IPS DF 6.9 (cell line): ENCODE results near the gene ERP44.
"Not testable (repeated sequence)": the region's sequence is repeated elsewhere in the genome, so short reads cannot be mapped to it uniquely, and the experiment has no call there.

ENCODE experiments used
- DNase-seq: peaks from one replicate; pipeline ENCODE4 v3.0.0-alpha.2; 2013; ENCODE audit warnings: low read depth, low spot score
- H3K27ac ChIP-seq: one replicate; pipeline ENCODE4 v1.5.1; 2013; ENCODE audit warnings: low read length, control low read depth
- H3K27me3 ChIP-seq: 2 replicates; pipeline ENCODE4 v1.6.1; 2013; ENCODE audit warnings: mild to moderate bottlenecking, low read length; ENCODE audit not compliant: control insufficient read depth, insufficient read depth
- H3K36me3 ChIP-seq: 2 replicates; pipeline ENCODE4 v1.6.1; 2013; ENCODE audit warnings: low read length; ENCODE audit not compliant: control insufficient read depth, insufficient read depth
- H3K4me1 ChIP-seq: 2 replicates; pipeline ENCODE4 v1.6.1; 2013; ENCODE audit warnings: low read length; ENCODE audit not compliant: control insufficient read depth, insufficient read depth
- H3K4me3 ChIP-seq: 2 replicates; pipeline ENCODE4 v1.5.1; 2013; ENCODE audit warnings: mild to moderate bottlenecking, low read length
- H3K9me3 ChIP-seq: 2 replicates; pipeline ENCODE4 v1.6.1; 2013; ENCODE audit warnings: low read length, inconsistent platforms; ENCODE audit not compliant: control insufficient read depth, insufficient read depth
- whole genome bisulfite sequencing: extraction: QIAGEN DNeasy Blood & Tissue Kit; methylation state at CpG from one replicate; pipeline ENCODE4 v1.1.7; 2013; ENCODE audit warnings: mixed read lengths, missing lambda C conversion rate; ENCODE audit not compliant: insufficient read length, insufficient coverage; 5-methylcytosine and 5-hydroxymethylcytosine counted together

ERP44 gene

GRCh38 chr9:100014846-100015245, 84.0 kb downstream of the ERP44 start:
- DNase-seq, result no peak
- Histone ChIP-seq H3K27ac (no peak overlapping the region), H3K36me3 (no peaks in the 10 kb centered on the region), H3K4me3 (no peak overlapping the region), H3K4me1 (no peaks in the 10 kb centered on the region), H3K27me3 (no peaks in the 10 kb centered on the region), H3K9me3 (no peaks in the 10 kb centered on the region)

GRCh38 chr9:100013573-100013972, 85.2 kb downstream of the ERP44 start:
- WGBS, result no CpG with 5 or more reads among the region's 2 CpGs
- H3K27me3 ChIP-seq, result no peaks in the 10 kb centered on the region
- no peaks in the 10 kb centered on the region for H3K4me1 ChIP-seq
- H3K4me3 ChIP-seq, result no peak overlapping the region
- no peak overlapping the region for H3K27ac ChIP-seq
- no peaks in the 10 kb centered on the region for H3K9me3 ChIP-seq
- no peaks in the 10 kb centered on the region for H3K36me3 ChIP-seq
- no peak for DNase-seq

GRCh38 chr9:100012279-100012678, 86.5 kb downstream of the ERP44 start:
- Histone ChIP-seq H3K9me3 (no peaks in the 10 kb centered on the region), H3K36me3 (no peaks in the 10 kb centered on the region), H3K27ac (no peak overlapping the region), H3K4me1 (no peaks in the 10 kb centered on the region), H3K27me3 (no peaks in the 10 kb centered on the region), H3K4me3 (no peak overlapping the region)
- no peak for DNase-seq

- no peaks in the 10 kb centered on the region for H3K36me3 ChIP-seq
- peak; percentile 47 for DNase-seq
These were observed 87.6 kb downstream of the ERP44 start for GRCh38 chr9:100011062-100011681.

GRCh38 chr9:99999797-100000196, 99.0 kb downstream of the ERP44 start:
- WGBS, result no CpG with 5 or more reads among the region's 5 CpGs
- Histone ChIP-seq H3K4me3 (no peak overlapping the region), H3K36me3 (peaks cover 5% of the 10 kb centered on the region; the same call in 1 of the 2 replicates), H3K27ac (no peak overlapping the region), H3K9me3 (no peaks in the 10 kb centered on the region), H3K27me3 (no peaks in the 10 kb centered on the region), H3K4me1 (0 out of 2 replicates have a peak, but pooled peaks cover 1% of the 10 kb centered on the region)
- no peak for DNase-seq

More at GRCh38 chr9:100011062-100011681, 87.6 kb downstream of the ERP44 start:
- Histone ChIP-seq H3K4me1 (no peaks in the 10 kb centered on the region), H3K27me3 (no peaks in the 10 kb centered on the region), H3K9me3 (no peaks in the 10 kb centered on the region), H3K4me3 (no peak overlapping the region), H3K27ac (no peak overlapping the region)
- WGBS, result no CpG with 5 or more reads among the region's 1 CpG

GRCh38 chr9:99998866-99999265, 99.9 kb downstream of the ERP44 start:
- Histone ChIP-seq H3K27me3 (no peaks in the 10 kb centered on the region), H3K36me3 (peaks cover 5% of the 10 kb centered on the region; the same call in 1 of the 2 replicates), H3K27ac (no peak overlapping the region), H3K9me3 (no peaks in the 10 kb centered on the region), H3K4me3 (no peak overlapping the region), H3K4me1 (0 out of 2 replicates have a peak, but pooled peaks cover 1% of the 10 kb centered on the region)
- no CpG with 5 or more reads among the region's 26 CpGs for WGBS
- no peak for DNase-seq

- DNase-seq, result no peak
- WGBS, result no CpG with 5 or more reads among the region's 22 CpGs
These were observed 100.5 kb downstream of the ERP44 start for GRCh38 chr9:99998266-99998665.

GRCh38 chr9:99990508-99990907, 108.3 kb downstream of the ERP44 start:
- not testable (repeated sequence) for H3K27ac ChIP-seq, H3K27me3 ChIP-seq, H3K9me3 ChIP-seq, H3K4me1 ChIP-seq, DNase-seq, H3K4me3 ChIP-seq, H3K36me3 ChIP-seq
- no CpG with 5 or more reads among the region's 2 CpGs for WGBS

More at GRCh38 chr9:99998266-99998665, 100.5 kb downstream of the ERP44 start:
- Histone ChIP-seq H3K9me3 (no peaks in the 10 kb centered on the region), H3K4me3 (no peak overlapping the region), H3K36me3 (0 out of 2 replicates have a peak, but pooled peaks cover 2% of the 10 kb centered on the region), H3K27me3 (no peaks in the 10 kb centered on the region), H3K4me1 (0 out of 2 replicates have a peak, but pooled peaks cover 1% of the 10 kb centered on the region), H3K27ac (no peak overlapping the region)

- DNase-seq, result no peak
- Histone ChIP-seq H3K9me3 (no peaks in the 10 kb centered on the region), H3K4me1 (no peaks in the 10 kb centered on the region), H3K36me3 (peaks cover 3% of the 10 kb centered on the region; the same call in 1 of the 2 replicates), H3K27ac (no peak overlapping the region), H3K27me3 (no peaks in the 10 kb centered on the region), H3K4me3 (no peak overlapping the region)
These were observed 112.2 kb downstream of the ERP44 start for GRCh38 chr9:99986642-99987041.

- H3K4me1 ChIP-seq, result no peaks in the 10 kb centered on the region
- no CpG with 5 or more reads among the region's 2 CpGs for WGBS
- H3K9me3 ChIP-seq, result no peaks in the 10 kb centered on the region
- DNase-seq, result no peak
- H3K4me3 ChIP-seq, result no peak overlapping the region
- no peaks in the 10 kb centered on the region for H3K27me3 ChIP-seq
- H3K27ac ChIP-seq, result no peak overlapping the region
- no peaks in the 10 kb centered on the region for H3K36me3 ChIP-seq
These were observed 118.2 kb downstream of the ERP44 start for GRCh38 chr9:99980598-99980997.

- H3K27ac ChIP-seq, result no peak overlapping the region
- H3K4me3 ChIP-seq, result no peak overlapping the region
- DNase-seq, result no peak
- no CpG with 5 or more reads among the region's 1 CpG for WGBS
- H3K36me3 ChIP-seq, result no peaks in the 10 kb centered on the region
- H3K27me3 ChIP-seq, result no peaks in the 10 kb centered on the region
- H3K4me1 ChIP-seq, result no peaks in the 10 kb centered on the region
- H3K9me3 ChIP-seq, result no peaks in the 10 kb centered on the region
These were observed 120.6 kb downstream of the ERP44 start for GRCh38 chr9:99978221-99978620.
